ENCODE measurements around the gene NMRAL1.

- TF ChIP-seq CTCF (IDR thresholded peaks at IDR 0.05 in 8 of 11, conservative IDR thresholded peaks at IDR 0.05 in 3 of 11) (no peak), POLR2A (IDR thresholded peaks at IDR 0.05) (no peak)
Observed at GRCh38 chr16:4509420-4509819, 35.0 kb upstream of the NMRAL1 start.

Data from spleen (tissue), 7 donors.